ENCODE measurements around the gene KRT85.

KRT85 gene

DNA sequence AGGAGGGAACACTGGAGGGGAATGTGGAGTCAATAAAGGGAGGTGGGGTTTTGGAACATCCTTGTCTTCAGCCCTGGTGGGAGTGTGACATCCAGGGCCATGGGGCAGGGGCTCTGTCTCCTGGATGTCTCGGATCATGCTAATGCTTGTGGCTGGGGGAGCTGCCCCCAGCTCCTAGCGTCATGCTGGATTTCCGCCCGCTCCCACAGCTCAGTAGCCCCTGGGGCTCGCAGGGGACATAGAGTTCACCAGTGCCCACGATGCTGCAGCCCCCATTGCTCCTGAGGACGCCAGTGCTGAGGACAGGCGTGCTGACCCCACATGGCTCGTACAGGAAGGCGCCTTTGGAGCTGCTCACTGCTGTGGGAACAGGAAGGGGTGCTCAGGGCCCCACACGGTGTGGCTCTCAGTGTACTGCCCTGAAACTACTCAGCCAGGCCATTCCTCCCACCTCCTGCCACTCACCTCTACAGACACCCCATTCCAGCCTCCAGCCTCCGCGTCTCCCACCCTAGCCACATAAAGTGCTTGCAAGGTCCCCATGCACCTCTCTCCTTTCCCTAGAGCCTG is 27.6 kb upstream of the KRT85 start:
- DNase-seq (ENCODE audit: low read depth): no peak

DNA sequence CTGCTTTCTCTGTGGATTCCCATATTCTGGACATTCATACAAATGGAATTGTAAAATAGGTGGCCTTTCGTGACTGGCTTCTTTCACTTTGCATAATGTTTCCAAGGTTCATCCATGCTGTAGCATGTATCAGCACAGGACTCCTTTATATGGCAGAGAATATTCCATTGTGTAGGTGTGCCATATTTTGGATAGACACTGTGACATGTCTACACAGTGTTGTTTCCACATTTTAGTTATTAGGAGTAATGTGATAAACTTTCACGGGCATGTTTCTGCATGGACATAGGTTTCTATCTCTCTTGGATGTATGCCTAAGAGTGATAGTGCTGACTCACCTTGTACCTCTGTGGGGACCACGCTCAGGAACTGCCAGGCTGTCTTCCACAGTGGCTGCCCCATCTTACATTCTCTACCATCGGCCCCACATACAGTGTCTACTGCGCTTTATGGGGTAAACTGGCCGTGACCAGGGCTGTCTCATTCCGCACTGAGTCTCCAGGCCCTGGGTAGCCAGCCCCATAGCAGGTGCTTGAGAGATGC is 25.3 kb upstream of the KRT85 start:
- no peak for DNase-seq (ENCODE audit: low read depth)

DNA sequence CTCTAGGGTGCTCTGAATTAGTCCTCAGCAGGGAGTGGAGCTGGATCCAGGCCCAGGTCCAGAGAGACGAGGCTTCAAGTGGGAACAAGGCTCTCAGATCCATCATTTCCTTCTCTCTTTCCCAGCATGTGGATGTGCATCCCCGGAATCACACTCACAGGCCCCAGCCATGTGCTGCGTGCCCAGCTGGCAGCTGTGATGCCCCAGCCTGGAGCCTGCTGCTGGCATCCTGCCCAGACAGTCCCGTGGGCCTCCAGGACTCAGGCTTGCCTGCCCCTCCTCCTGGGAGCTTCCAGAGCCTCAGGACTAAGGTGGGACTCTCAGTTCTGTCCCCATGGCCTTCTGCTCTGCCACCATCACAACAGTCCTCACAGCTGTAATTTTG is 24.3 kb upstream of the KRT85 start:
- no peak for DNase-seq (ENCODE audit: low read depth)

DNA sequence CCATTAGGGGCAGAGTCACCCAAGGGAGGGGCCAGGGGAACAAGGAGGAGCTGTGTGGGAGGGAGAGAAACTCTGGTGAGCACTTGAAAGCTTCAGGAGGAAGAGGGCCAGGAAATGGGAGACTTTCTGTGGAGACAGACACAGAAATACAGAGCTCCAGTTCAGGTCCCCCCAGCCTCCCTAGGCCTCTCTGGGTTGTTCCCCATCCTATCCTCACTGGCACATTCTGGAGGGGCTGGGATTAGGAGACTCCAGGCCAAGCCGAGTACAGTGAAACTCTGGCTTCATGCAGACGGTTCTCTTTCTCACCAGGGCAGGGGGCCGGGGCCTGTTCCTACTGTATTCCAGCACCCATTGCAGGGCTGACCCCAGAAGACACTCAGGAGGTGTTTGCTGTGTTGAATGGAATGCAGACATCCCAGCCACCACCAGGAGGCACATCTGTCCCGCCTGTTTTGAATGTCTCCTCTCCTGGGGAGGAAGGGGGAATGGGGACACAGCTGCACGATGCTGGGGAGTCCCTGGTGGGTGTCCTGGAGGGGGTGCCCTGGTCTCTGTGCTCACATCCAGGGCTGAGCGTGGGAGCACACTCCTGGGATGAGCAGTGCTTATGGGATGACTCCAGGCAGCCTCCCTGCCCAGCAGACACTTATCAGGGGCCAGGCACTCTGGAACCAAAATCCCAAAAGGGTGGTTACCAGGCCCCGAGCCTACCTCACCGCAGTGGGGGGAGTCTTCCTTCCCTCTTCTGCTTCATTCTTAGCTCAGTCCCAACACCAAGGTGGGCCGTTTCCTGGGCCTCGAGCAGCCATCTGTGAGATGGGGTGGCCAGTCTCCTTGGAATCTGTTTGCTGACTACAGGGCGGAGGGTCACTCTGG is 23.7 kb upstream of the KRT85 start:
- DNase-seq (ENCODE audit: low read depth): peak; percentile 12

DNA sequence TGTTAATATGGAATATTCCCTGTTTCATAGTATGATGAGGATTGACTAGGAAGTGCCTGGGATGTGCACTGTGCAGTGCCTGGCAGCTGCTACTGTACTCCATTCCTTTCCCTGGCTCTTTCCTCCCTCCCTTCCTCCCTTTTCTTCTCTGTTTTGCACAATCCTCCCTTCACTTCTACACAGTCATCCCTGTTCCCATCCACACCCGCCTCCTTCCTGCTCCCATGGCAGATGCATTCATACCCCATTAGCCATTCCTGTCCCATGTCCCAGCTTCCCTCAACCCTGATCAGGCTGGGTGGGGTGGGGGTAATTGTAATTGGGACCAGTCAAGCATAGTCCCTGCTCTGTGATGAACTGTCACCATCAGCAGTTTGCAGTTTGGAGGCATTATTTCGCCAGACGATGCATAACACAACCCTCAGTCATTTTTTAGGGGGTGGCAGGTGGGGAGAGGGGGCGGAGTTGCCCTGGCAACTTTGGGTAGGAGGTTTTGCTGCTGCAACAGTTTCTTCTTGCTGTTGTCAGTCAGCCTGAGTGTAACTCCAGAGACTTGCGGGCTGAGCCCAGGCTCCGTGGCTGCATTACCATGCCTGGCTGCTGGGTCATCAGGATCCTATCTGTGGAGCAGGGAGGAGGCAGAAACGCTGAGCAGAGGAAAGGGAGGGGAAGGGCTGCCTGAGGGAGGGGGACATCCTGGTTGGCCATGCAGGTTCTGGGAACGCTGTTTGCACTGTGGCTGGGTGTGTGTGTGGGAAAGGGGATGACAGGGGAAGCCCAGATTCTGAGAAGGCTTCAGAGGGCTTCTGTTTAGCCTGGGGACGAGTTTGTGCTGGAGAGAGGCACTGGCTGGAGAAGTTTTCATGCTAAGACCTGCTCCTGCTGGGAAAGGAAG is 22.3 kb upstream of the KRT85 start:
- no peak for DNase-seq (ENCODE audit: low read depth)

DNA sequence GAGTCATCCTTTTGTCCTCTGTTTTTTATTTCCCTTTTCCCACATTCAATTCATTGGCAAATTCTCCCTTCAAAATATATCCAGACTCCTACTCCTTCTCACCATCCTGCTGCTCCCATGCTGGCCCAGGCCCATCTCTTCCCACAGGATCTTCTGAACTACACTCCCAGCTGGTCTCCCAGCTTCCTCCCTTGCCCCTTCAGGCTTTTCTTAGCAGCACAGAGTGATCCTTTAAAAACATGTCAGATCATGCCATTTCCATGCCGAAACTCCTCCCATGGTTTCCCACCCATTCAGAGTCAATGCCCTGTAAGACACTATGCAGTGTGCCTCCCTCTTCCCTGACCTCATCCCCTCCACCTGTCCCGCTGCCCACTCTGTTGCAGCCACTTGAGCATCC is 20.6 kb upstream of the KRT85 start:
- no peak for DNase-seq (ENCODE audit: low read depth)

DNA sequence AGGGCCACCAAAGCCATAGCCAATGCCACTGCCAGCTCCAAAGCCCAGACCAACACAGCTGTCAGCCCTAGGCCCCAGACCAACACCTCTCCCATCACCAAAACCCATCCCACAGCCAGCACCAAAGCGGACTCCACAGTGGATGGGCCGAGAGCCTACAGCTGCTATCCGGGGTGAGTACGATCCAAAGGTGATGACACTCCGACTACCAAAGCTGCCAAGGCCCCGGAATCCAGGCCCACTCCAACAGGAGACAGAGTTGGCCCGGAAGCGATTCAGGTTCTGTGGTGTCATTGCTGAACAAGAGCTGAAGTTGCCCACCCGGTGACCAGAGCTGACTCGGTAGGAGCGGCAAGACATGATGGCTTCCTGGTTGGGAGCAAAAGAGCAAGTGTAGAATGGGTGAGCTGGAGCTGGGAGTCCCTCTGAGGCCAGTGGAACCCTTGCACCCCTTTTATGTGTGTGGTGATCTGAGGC is 18.0 kb upstream of the KRT85 start, which contains the start of gene KRT84:
TSS of gene KRT84 (minus strand) at position 427 of the 477 bp plus-strand sequence. CDS start at position 360, 67 bp downstream.
- no peak for DNase-seq (ENCODE audit: low read depth)

DNA sequence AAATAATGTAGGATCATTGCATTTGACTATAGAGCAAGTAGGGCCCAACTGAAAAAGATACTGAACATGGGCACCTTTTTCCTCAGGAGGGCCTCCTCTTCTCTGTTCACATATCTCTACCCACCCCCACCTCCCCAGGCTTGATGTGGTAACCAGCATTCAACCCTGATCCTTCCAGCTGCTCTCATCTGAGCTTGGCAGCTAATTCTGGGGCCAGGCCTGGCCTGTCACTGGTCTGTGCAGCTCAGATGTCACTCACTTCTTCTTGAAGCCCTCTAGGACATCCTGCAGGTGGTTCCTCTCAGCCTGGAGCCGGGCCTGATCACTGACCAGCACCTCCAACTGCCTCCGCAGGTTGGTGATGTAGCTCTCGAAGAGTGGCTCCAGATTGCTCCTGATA is 16.1 kb upstream of the KRT85 start:
- DNase-seq (ENCODE audit: low read depth): no peak

DNA sequence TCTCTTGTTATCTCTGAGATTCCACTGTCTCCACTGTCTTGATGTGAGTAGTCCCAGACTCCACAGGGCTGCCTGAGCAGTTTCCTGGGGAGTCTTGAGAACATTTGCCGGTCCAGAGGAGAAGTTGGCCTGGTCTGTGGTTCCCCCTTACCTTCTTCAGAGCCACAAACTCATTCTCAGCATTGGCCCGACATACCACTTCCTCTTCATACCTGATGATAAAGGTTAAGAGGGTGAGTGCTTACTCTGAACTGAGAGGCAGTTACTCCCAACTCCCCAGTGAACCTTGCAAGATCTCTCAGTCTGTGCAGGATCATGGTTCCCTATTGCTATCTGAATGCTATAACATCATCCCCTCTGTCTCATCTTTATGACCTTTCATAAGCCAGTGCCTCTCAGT is 15.6 kb upstream of the KRT85 start:
- no peak for DNase-seq (ENCODE audit: low read depth)

DNA sequence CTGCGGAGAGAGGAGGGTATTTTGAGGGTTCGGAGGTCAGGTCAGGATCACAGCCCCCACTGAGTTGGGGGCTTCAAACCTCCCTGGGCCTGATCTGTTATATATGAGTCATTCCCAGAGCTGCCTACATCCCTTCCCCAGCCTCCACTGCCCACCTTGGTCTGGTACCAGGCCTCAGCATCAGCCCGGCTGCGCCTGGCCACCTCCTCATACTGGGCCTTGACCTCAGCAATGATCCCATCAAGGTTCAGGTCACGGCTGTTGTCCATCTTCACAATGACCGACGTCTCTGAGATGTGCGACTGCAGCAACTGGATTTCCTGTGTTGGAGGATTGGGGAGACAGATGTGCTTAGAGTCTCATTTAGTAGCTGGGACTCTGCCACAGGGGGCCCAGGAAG is 13.9 kb upstream of the KRT85 start:
- DNase-seq (ENCODE audit: low read depth): no peak

DNA sequence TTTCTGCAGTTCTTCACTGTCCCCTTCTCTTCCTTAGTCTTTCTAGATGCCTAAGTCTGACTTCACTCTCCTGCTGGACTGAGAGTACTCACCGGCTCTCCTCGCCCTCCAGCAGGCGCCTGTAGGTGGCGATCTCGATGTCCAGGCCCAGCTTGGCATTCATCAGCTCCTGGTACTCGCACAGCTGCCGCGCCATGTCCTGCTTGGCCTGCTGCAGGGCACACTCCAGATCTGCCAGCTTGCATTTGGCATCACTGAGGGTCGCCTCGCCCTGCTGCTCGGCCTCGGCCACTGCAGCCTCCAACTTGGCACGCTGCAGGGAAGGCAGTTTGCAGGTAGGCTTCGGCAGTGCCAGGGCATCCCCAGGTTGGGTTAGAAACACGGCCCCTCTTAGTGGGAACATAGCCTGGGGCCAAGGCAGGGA is 13.0 kb upstream of the KRT85 start:
- no peak for DNase-seq (ENCODE audit: low read depth)

DNA sequence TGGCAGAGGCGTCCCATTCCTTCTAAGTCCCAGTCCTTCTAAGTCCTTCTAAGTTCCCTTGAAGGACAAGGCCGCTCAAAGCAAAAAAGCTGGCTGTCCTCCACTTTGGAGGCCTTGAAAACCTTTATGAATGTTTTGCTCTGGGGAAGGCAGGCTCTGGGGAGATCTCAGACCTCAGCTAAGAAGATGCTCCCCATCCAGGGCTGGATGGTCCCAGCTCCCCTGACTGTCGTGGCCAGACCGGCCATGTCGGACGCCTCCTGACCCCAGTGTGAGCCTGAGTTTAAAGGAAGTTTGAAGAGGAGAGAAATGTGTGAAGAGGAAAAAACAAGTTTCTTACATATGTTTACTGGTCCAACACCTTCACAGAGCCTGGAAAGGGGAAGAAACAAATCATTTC is 12.3 kb upstream of the KRT85 start:
- DNase-seq (ENCODE audit: low read depth): no peak

DNA sequence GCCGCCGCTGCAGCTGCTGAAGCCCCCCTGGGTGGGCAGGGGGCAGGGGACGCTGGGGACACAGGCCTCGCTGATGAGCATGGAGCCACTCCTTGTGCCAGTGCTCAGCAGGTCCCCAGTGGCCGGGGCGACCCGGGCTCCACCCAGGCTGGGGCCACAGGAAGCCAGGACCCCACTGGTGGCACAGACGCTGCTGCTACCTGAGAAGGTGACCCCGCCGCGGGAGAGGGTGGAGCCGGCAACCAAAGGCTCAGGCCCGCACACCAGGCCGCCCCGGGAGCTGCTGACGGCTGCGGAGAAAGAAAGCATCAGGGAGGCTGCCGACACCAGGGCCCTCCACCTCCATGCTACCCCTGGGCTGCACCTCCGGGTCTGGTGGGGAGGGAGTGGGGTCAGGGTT is 10.8 kb upstream of the KRT85 start:
- no peak for DNase-seq (ENCODE audit: low read depth)

DNA sequence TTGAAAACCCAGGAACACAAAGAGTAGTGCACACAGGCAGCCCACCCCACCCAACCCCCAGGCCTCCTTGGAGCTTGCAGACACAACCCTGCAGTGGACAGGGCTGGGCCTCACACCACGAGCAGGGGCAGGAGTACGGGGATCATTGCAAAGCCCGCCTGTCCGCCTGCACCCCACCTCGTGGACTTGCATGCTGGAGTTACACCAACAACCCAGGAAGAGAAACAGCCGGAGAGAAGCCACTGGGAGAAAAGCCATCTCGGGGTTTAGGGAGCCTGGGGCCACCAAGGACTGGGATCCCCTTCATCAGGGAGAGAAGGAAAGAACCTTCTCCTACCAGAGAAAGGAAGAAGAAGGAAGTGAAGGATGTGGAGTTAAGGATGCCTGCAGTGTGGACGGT is 10.0 kb upstream of the KRT85 start:
- DNase-seq (ENCODE audit: low read depth): no peak

DNA sequence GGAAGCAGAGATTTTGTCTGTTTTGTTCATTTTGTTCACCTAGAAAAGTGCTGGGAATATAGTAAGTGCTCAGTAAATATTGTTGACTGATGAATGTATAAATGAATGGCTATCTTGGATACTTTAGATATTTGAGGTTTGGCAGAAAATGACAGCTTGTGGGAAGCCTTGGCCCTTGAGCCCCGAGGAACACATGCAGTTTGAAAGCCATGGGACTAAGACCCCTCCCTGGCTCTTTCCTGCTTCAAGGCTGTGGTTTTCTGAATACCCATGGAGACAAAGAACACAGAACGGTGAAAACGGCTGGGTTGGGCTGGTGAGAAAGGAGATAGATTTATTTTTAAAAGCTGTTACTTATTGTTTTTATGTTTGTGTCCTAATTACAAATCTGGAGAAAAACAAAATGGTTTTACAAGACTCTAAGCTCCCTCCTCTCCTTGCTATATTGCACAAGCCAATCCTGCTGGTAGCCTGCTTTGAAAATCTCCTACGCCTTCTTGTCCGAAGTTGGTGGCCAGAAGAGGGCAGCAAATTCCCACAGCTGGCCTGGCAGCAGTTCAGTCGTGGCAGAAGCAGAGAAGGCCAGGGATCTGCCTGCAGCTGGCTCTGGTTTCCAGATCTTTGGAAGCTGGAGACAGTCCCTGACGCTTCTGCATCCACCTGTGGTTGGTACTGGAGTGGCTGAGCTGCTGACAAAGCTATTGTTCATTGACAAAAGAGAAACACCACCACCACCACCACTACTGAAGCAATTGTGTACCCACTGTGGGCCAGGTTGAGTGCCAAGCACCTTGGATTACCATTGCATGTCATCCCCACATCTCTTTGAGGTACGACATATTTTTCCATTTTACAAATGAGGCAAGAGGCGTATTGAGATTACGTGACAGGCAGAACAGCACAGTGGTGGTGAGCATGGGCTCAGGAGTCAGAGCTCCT is 5.2 kb upstream of the KRT85 start:
- peak; percentile 73 for DNase-seq (ENCODE audit: low read depth)

DNA sequence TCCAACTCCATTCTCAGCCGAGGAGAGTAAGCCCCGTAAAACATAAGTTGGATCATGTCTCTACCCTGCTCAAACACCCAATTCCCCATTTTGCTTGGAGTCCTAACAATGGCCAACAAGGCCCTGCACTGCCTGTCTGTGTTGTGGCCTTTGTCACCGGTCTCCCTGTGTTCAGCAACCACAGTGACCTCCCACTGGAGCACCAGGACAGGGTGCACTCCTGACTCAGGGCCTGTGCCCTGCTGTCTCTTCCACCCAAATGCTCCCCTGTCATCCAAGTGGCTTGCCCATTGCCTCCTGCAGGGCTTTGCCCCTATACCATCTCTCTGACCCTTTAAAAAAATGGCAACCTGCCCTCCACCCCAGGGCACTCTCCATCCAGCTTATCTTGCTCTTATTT is 4.4 kb upstream of the KRT85 start:
- no peak for DNase-seq (ENCODE audit: low read depth)

DNA sequence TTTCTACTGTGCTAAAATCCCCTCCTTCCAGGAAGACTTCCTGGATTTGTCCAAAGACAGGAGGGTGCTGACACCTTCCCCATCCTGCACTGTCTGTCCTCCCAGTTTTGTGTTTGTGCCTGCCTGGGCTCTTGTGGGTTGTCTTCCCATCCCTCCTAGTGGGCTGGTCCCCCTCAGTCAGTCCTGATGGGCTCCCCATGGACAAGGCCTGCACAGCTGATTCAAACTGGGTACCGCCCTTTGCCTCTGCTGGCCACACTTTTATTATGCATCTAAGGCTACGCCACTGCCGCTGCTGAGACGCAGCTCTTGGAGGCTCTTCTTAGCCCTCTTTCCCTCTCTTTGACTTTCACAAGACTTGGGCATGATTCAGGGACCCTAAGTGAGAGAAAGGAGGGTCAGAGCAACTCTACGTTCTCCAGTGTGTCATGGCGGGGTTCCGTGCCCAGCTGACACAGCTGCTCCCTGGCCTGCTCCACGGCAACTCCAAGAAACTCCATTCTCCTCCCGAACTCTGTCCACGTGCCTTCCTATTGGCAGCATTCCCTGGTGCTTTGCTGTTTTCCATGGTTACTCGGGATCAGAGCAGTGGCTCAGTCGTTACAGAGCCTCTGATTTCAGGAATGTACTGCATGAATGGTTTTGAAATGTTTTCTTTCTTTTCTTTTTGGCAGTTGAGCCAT is 3.8 kb upstream of the KRT85 start:
- peak; percentile 50 for DNase-seq (ENCODE audit: low read depth)

DNA sequence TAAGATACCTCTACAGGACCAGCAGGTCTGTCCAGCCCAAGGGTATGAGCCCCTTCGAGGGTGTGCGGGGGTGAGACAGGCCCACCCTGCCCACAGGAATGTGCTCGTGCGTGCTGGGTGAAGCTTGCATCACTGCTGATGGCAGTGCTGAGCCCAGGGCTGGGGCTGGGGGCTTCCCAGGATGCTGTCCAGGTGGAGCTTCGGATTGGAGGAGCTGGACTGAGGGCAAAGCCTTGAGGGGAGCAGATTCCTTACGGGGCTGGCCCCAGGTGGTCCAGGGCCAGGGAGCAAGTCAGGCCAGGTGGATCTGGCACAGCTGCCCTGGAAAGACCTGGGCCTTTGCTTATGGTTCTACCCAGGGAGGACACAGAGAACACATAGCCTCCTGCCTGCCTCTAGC is 2.5 kb upstream of the KRT85 start:
- DNase-seq (ENCODE audit: low read depth): no peak

DNA sequence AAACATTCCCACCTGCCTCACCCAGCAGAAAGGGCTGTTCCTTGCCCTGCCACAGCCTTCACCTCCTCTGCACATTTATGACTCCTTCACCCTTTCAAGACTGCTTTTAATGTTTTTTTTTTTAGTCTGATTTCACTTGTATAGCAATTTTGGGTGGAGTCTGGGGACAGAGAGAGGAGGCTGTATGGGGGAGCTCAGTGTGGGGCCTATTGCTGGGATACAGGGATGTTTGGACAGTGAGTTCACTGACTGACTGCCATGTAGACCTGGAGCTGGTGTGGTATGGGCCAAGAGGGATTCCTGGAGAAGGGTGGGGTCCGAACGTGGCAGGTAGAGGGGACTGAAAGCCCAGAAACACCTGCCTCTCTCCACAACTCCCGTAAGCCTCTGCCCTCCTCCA is 1.9 kb upstream of the KRT85 start:
- DNase-seq (ENCODE audit: low read depth): no peak

DNA sequence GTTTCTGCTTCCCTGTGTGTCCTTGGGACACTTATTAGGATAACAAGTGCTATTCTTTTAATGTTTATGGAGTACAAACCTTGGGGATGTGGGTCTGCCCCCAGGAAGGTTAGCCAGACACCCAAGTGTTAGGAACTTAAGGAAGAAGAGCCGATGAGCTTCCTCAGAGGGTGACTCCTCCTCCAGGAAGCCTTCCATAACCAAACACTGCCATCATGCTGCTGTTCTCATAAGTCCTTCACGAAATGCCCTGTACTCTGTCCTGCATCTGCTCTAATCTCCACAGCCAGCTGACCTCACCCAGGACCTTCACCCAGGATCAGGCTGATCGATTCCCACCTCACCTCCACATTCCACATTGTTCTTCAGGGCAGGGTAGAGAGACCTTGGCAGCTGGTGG is 1.2 kb upstream of the KRT85 start:
- DNase-seq (ENCODE audit: low read depth): no peak

DNA sequence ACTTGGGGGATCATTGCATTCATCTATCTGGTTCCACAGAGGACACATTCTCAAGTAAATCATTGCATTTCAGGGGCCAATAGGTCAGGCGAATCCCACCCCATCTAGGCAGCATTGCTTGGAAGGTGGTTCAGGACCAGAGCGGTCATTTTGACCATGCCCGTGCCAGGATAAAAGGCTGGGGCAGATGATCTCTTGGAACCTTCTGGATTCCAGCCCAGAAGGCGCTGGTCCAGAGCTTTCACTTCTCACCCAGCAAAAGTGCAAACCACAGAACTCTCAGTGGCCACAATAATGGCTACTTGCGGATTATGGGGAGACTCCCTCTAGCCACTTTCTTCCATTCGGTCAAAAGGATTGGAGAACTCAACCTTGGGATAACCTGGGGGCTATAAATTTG is 595 bp upstream of the KRT85 start:
- DNase-seq (ENCODE audit: low read depth): no peak

All from GM04504 (cell line).